Kidney (tissue), 14 donors: ENCODE results near the gene OXSR1. TPM values are rescaled to one million over a fixed set of nuclear protein-coding genes. Genes with fewer than 3 reads are reported as not detected.

ENCODE experiments used
- DNase-seq, 5 donors: peaks; one replicate each; pipeline ENCODE4 v3.0.0-alpha.2; 2013 to 2020
- FAIRE-seq: peaks from 2 replicates; lab custom pipeline; 2012; peaks lifted over from hg19 to GRCh38; lab: Jason Lieb, UNC
- H3K27ac ChIP-seq, 2 donors: one replicate each; pipeline ENCODE4 v1.7.0; 2013; ENCODE audit warnings: low read depth in 2 of 2, low read length in 2 of 2, inconsistent platforms in 1 of 2
- H3K27me3 ChIP-seq: one replicate; pipeline ENCODE4 v1.7.1; 2013; ENCODE audit warnings: low read length, inconsistent platforms; ENCODE audit not compliant: control insufficient read depth, insufficient read depth
- H3K36me3 ChIP-seq, 3 donors: one replicate each; pipeline versions ENCODE4 v1.7.0 to v1.7.1; 2013; ENCODE audit warnings: low read length in 3 of 3, control low read depth in 1 of 3, inconsistent platforms in 1 of 3; ENCODE audit not compliant: insufficient read depth in 3 of 3, control insufficient read depth in 2 of 3
- H3K4me1 ChIP-seq, 3 donors: one replicate each; pipeline versions ENCODE4 v1.7.0 to v1.7.1; 2013; ENCODE audit warnings: low read length in 3 of 3, inconsistent platforms in 1 of 3, low read depth in 1 of 3; ENCODE audit not compliant: control insufficient read depth in 2 of 3, insufficient read depth in 2 of 3
- H3K4me3 ChIP-seq, 3 donors: one replicate each; pipeline versions ENCODE4 v1.7.0 to v1.8.1; 2013; ENCODE audit warnings: low read length in 3 of 3, control low read depth in 1 of 3, inconsistent platforms in 1 of 3
- H3K9ac ChIP-seq, 3 donors: one replicate each; pipeline versions ENCODE4 v1.7.0 to v1.7.1; 2013; ENCODE audit warnings: low read length in 3 of 3, control low read depth in 1 of 3, inconsistent platforms in 1 of 3
- H3K9me3 ChIP-seq, 3 donors: one replicate each; pipeline versions ENCODE4 v1.7.0 to v1.7.1; 2013; ENCODE audit warnings: low read length in 3 of 3, control low read depth in 1 of 3, inconsistent platforms in 1 of 3; ENCODE audit not compliant: control insufficient read depth in 2 of 3, insufficient read depth in 1 of 3
- intact Hi-C: fragments of 100-400 bp; cut with DNase I; formaldehyde crosslinking; loops from one replicate; pipeline ENCODE4 v1.11.1; 2022
- polyA plus RNA-seq: library from polyadenylated mRNA; stranded (reverse); fragments of 350-450 nt; fragmentation: Illumina TruSeq; extraction: RNeasy Lipid Tissue Mini Kit (QIAGEN cat#74804); gene quantifications from one replicate; pipeline ENCODE4 v1.2.3, GENCODE V29; 2014; ENCODE audit warnings: low read depth, low replicate concordance; ENCODE audit not compliant: insufficient read depth
- total RNA-seq: library from RNA; stranded (reverse); fragmentation: NEBNext Ultra II Directional; extraction: Animal tissue kit (Norgen Biotek cat#: 25700); gene quantifications from one replicate; pipeline ENCODE4 v1.2.1, GENCODE V29; 2021
- TF ChIP-seq, protein P1 (sequence below): IDR thresholded peaks from 3 replicates; pipeline ENCODE4 v1.5.1; 2012; ENCODE audit warnings: mild to moderate bottlenecking, moderate library complexity, borderline replicate concordance; ENCODE audit not compliant: insufficient read depth; ENCODE audit errors: extremely low read depth
- donor health status: control.
- donor health status: control.
- donor health status: control.
- donor health status: control.
- donor health status: control.
- donor health status: DM: yes; HTN: yes; CAD: no.
- donor health status: Normal renal cell carcinoma (clear cell type).

The OXSR1 gene
- total and polyA plus RNA-seq, 2 donors from 2014 or later, result 16.7 to 40.0 TPM

DNA sequence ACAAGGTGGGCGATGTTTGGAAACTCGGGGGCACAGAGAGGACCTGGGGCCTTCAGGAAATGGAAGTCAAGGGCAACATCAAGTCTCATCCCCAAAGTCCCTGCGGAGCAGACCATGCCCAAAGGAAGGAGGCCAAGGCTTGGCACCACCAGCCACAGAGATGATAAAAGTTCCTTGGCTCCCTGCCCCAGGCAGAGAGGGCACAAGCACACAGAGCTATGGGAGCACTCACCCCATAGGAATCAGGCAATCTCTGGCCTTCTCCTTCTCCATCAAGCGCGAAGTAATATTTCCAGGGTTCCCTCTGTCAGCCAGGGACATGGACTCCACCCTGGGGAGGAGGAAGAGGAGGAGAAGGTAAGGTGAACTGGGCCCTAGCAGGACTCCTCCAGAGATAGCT, 36.3 kb upstream of the OXSR1 start:
- H3K4me1 ChIP-seq, result peaks cover 0 to 42% (median 35%) of the 10 kb centered on the region in 3 donors
- no peaks in the 10 kb centered on the region for H3K9me3 ChIP-seq
- H3K27ac ChIP-seq, result peak overlapping the region in 1 of 2 donors; percentile 13
- no peak overlapping the region for H3K4me3 ChIP-seq
- H3K9ac ChIP-seq, result no peak overlapping the region
- no peaks in the 10 kb centered on the region for H3K27me3 ChIP-seq
- TF ChIP-seq, protein P1, sequence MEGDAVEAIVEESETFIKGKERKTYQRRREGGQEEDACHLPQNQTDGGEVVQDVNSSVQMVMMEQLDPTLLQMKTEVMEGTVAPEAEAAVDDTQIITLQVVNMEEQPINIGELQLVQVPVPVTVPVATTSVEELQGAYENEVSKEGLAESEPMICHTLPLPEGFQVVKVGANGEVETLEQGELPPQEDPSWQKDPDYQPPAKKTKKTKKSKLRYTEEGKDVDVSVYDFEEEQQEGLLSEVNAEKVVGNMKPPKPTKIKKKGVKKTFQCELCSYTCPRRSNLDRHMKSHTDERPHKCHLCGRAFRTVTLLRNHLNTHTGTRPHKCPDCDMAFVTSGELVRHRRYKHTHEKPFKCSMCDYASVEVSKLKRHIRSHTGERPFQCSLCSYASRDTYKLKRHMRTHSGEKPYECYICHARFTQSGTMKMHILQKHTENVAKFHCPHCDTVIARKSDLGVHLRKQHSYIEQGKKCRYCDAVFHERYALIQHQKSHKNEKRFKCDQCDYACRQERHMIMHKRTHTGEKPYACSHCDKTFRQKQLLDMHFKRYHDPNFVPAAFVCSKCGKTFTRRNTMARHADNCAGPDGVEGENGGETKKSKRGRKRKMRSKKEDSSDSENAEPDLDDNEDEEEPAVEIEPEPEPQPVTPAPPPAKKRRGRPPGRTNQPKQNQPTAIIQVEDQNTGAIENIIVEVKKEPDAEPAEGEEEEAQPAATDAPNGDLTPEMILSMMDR, result no peak
- peaks cover 5 to 76% (median 56%) of the 10 kb centered on the region in 3 donors for H3K36me3 ChIP-seq
- DNase-seq, result peak in 1 of 5 donors; percentile 5
- no peak for FAIRE-seq
- intact Hi-C loops, result no loop called here

DNA sequence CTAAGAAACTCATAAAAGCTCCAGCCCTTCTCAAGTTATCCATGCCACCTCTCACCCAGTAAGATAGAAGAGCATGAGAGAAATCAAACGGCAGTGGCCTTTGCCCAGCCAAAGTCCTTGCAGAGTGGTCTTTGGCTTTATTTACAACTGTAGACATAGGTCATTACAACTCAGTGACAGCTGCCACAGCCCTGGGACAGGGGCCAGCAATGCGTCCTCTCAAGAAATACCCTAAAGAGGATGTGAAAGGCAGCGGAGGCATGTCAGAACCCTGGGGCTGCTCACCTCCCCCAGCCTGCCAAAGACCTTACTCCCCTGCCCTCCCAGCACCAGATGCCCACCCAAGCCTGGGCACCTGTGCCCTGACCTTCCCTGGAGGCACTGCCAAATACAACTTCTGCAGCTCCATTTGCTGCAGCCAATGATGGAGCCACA, 34.7 kb upstream of the OXSR1 start:
- Histone ChIP-seq H3K27ac (peak overlapping the region in 1 of 2 donors; percentile 12), H3K36me3 (peaks cover 5 to 76% (median 47%) of the 10 kb centered on the region in 3 donors), H3K9ac (no peak overlapping the region), H3K9me3 (no peaks in the 10 kb centered on the region), H3K27me3 (no peaks in the 10 kb centered on the region), H3K4me3 (peak overlapping the region in 1 of 3 donors; percentile 4), H3K4me1 (peaks cover 0 to 47% (median 35%) of the 10 kb centered on the region in 3 donors)
- no peak for FAIRE-seq
- intact Hi-C loops, result no loop called here
- no peak for DNase-seq
- TF ChIP-seq, protein P1, result no peak

DNA sequence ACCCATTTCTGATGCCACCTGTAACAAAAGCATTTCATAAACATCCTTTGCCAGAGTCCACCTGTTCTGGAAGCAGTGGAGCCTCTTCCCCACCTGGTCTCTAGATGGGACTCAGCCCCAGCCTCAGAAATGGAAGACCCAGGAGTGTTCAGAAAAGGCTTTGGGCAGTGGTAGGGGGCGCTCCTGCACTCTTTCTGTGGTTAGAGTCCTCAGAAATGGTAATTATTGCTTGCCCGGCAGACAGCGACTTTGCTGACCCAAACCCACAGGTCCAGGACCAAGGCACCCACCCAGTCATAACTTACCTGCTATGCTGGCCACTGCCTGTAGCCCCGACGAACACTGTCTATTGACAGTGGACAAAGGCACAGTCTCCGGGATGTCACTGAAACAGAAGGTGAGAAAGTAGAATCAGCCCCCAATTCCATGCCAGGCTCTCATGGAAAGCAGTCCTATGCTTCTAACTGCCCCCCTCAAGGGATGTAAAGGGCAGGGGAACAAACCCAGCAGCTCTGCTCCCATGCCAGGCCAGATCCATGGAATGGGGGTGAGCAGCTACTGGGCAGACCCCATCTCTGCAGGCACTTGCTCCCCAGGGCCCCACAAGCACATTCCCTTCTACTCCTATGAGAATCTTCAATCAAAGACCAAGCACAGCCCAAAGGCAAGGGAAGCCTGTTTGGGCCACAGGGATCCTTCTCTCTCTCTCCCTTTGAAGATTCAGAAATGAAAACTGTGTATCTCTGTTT, 33.5 kb upstream of the OXSR1 start:
- Histone ChIP-seq H3K36me3 (peaks cover 5 to 68% (median 39%) of the 10 kb centered on the region in 3 donors), H3K27me3 (no peaks in the 10 kb centered on the region), H3K9ac (no peak overlapping the region), H3K4me3 (no peak overlapping the region), H3K27ac (peak overlapping the region; percentile 56 to 59), H3K9me3 (no peaks in the 10 kb centered on the region), H3K4me1 (peaks cover 0 to 47% (median 32%) of the 10 kb centered on the region in 3 donors)
- TF ChIP-seq, protein P1, result peak; percentile 19
- FAIRE-seq (no peak), DNase-seq (peak in 4 of 5 donors; percentile 13 to 65 (median 42))
- intact Hi-C loops, result no loop called here
